Neural crest cell (in vitro differentiated cells): ENCODE measurements around the gene PPP1R7. TPM values are rescaled to one million over a fixed set of nuclear protein-coding genes. Genes with fewer than 3 reads are reported as not detected.

Experiments used
- DNase-seq: peaks from one replicate; pipeline ENCODE4 v3.0.0; 2021; ENCODE audit warnings: low read depth, mixed read lengths, low spot score
- H3K27ac Mint-ChIP-seq: one replicate; pipeline ENCODE4 v1.8.0; 2021; ENCODE audit warnings: mild to moderate bottlenecking, mixed read lengths; ENCODE audit not compliant: unreplicated experiment
- H3K27me3 Mint-ChIP-seq: 2 replicates; pipeline ENCODE4 v1.8.0; 2021; ENCODE audit warnings: low read depth, mild to moderate bottlenecking, mixed read lengths
- H3K36me3 Mint-ChIP-seq: 2 replicates; pipeline ENCODE4 v1.8.0; 2021; ENCODE audit warnings: low read depth, mild to moderate bottlenecking, mixed read lengths
- H3K4me1 Mint-ChIP-seq: 2 replicates; pipeline ENCODE4 v1.8.0; 2021; ENCODE audit warnings: mixed read lengths
- H3K4me3 Mint-ChIP-seq: one replicate; pipeline ENCODE4 v1.8.0; 2021; ENCODE audit warnings: mild to moderate bottlenecking, mixed read lengths
- H3K9me3 Mint-ChIP-seq: 2 replicates; pipeline ENCODE4 v1.8.0; 2021; ENCODE audit warnings: mixed read lengths
- CTCF ChIP-seq: fragments of 200-600 bp; sonication (generic); conservative IDR thresholded peaks from 2 replicates; pipeline ENCODE4 v1.5.0; 2021; ENCODE audit warnings: antibody characterized with exemption, mild to moderate bottlenecking
- total RNA-seq: library from RNA; stranded (reverse); gene quantifications from 2 replicates; pipeline ENCODE4 v1.2.1, GENCODE V29; 2021

PPP1R7 gene
- total RNA-seq, 1 donor from 2014 or later: 53.2 TPM

- Mint-ChIP-seq H3K27me3 (no peaks in the 10 kb centered on the region), H3K27ac (no peak overlapping the region)
Measured at GRCh38 chr2:241230435-241230834, 80.2 kb downstream of the PPP1R7 start.

GRCh38 chr2:241232736-241233575, 82.7 kb downstream of the PPP1R7 start:
- no peaks in the 10 kb centered on the region for H3K27me3 Mint-ChIP-seq
- no peak overlapping the region for H3K4me3 Mint-ChIP-seq
- DNase-seq: no peak
- H3K4me1 Mint-ChIP-seq: no peaks in the 10 kb centered on the region
- no peak overlapping the region for H3K27ac Mint-ChIP-seq
- H3K9me3 Mint-ChIP-seq: no peaks in the 10 kb centered on the region
- peaks cover 19% of the 10 kb centered on the region for H3K36me3 Mint-ChIP-seq
- no peak for TF ChIP-seq CTCF

More at GRCh38 chr2:241230435-241230834, 80.2 kb downstream of the PPP1R7 start:
- no peaks in the 10 kb centered on the region for H3K4me1 Mint-ChIP-seq
- no peak for DNase-seq
- peaks cover 11% of the 10 kb centered on the region for H3K36me3 Mint-ChIP-seq
- H3K4me3 Mint-ChIP-seq: no peak overlapping the region
- TF ChIP-seq CTCF: no peak
- no peaks in the 10 kb centered on the region for H3K9me3 Mint-ChIP-seq

Other genes starting within 250 kb of the PPP1R7 start
- gene CROCC2, start 244.1 kb upstream of the PPP1R7 start, total RNA-seq: not detected in 2 replicates
- 0.16 and 0.30 TPM in 2 replicates for gene SNED1, start 151.8 kb upstream of the PPP1R7 start, total RNA-seq
- gene MTERF4, start 48.2 kb upstream of the PPP1R7 start, total RNA-seq: 43.7 and 46.2 TPM in 2 replicates
- 64.2 and 71.3 TPM in 2 replicates for gene PASK, start 995 bp upstream of the PPP1R7 start, total RNA-seq
- 3.2 TPM in 2 replicates for gene ANO7, start 38.2 kb downstream of the PPP1R7 start, total RNA-seq
- gene HDLBP, start 165.2 kb downstream of the PPP1R7 start, total RNA-seq: 320 and 333 TPM in 2 replicates
- 466 and 490 TPM in 2 replicates for gene SEPTIN2, start 165.5 kb downstream of the PPP1R7 start, total RNA-seq
- gene FARP2, start 205.8 kb downstream of the PPP1R7 start, total RNA-seq: 34.4 and 36.1 TPM in 2 replicates